Measurements from ENCODE around the gene PHACTR1.

The PHACTR1 gene

DNA sequence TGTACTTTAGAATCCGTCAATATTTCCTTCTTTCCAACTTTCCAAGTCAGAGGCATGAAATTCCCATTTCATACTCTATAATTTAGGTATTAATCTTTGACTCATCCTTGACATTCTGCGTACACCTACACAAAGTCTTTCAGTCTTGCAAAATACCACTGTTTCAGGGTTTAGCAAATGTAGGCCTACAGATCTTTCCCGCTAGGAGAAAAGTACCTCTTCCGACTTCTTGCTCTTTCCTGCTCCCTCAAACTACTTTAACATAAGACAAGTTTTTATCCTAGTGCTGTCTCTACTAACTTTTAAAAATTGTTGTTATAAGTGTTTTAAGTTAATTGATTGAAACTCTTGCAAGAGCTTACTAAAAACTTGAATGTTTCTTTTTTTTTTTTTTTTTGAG is 18.3 kb upstream of the PHACTR1 start:
- no peaks in the 10 kb centered on the region for H3K9me3 ChIP-seq
- TF ChIP-seq, protein P1, sequence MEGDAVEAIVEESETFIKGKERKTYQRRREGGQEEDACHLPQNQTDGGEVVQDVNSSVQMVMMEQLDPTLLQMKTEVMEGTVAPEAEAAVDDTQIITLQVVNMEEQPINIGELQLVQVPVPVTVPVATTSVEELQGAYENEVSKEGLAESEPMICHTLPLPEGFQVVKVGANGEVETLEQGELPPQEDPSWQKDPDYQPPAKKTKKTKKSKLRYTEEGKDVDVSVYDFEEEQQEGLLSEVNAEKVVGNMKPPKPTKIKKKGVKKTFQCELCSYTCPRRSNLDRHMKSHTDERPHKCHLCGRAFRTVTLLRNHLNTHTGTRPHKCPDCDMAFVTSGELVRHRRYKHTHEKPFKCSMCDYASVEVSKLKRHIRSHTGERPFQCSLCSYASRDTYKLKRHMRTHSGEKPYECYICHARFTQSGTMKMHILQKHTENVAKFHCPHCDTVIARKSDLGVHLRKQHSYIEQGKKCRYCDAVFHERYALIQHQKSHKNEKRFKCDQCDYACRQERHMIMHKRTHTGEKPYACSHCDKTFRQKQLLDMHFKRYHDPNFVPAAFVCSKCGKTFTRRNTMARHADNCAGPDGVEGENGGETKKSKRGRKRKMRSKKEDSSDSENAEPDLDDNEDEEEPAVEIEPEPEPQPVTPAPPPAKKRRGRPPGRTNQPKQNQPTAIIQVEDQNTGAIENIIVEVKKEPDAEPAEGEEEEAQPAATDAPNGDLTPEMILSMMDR (IDR thresholded peaks at IDR 0.05) = no peak
- no peak overlapping the region for H3K4me3 ChIP-seq (ENCODE audit: low read depth in 1 of 2, low read length in 1 of 2)
- H3K4me1 ChIP-seq (ENCODE audit: control insufficient read depth in 1 of 2, insufficient read depth in 1 of 2, low read depth in 1 of 2, low read length in 1 of 2) = no peaks in the 10 kb centered on the region
- no peaks in the 10 kb centered on the region for H3K27me3 ChIP-seq
- no peak overlapping the region for H3K27ac ChIP-seq
- H3K36me3 ChIP-seq = no peaks in the 10 kb centered on the region

- no peaks in the 10 kb centered on the region for H3K36me3 ChIP-seq
- TF ChIP-seq, protein P1 (IDR thresholded peaks at IDR 0.05) = no peak
Observed at GRCh38 chr6:12704946-12705345, 11.6 kb upstream of the PHACTR1 start.

GRCh38 chr6:12709116-12709515 is 7.5 kb upstream of the PHACTR1 start:
- H3K36me3 ChIP-seq = no peaks in the 10 kb centered on the region
- H3K4me3 ChIP-seq (ENCODE audit: low read depth in 1 of 2, low read length in 1 of 2) = no peak overlapping the region
- H3K27ac ChIP-seq = no peak overlapping the region
- no peaks in the 10 kb centered on the region for H3K4me1 ChIP-seq (ENCODE audit: control insufficient read depth in 1 of 2, insufficient read depth in 1 of 2, low read depth in 1 of 2, low read length in 1 of 2)
- peaks cover 20% of the 10 kb centered on the region for H3K27me3 ChIP-seq
- TF ChIP-seq, protein P1 (IDR thresholded peaks at IDR 0.05) = no peak
- H3K9me3 ChIP-seq = no peaks in the 10 kb centered on the region

More at GRCh38 chr6:12704946-12705345, 11.6 kb upstream of the PHACTR1 start:
- Histone ChIP-seq H3K4me3 (ENCODE audit: low read depth in 1 of 2, low read length in 1 of 2) (no peak overlapping the region), H3K4me1 (ENCODE audit: control insufficient read depth in 1 of 2, insufficient read depth in 1 of 2, low read depth in 1 of 2, low read length in 1 of 2) (no peaks in the 10 kb centered on the region), H3K27me3 (peaks cover 10% of the 10 kb centered on the region), H3K27ac (no peak overlapping the region), H3K9me3 (no peaks in the 10 kb centered on the region)

DNA sequence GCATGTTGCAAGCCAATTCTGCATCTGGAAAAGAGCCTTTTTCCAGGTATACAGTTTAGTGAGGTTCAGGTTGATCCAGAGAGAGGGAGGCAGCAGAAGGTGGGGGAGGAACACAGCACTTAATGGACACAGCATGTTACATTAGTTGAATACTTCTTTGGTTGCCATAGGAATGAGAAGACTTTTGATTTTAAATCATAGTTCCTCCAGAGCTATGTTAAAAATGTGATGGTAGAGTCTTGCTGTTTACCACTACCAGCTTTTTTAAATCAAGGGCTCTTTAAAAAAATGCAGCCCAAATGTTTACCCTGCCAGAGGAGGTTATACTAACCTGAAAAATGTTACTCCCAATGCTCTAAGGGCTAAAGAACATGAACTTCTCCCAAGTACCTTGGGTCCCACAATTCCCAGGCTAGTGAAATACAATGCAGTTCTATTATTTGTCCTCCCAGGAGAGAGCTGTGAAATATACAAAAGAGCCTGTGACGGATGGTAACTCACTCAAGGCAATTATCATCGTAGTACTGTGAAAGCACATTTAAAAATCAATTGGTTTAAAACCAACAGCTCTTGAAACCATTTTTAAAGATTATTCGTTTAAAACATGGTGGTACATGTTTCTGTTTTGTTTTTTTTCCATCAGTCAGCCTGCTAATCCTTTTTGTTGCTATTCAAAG is 6.9 kb upstream of the PHACTR1 start:
- no peaks in the 10 kb centered on the region for H3K9me3 ChIP-seq
- H3K27ac ChIP-seq = no peak overlapping the region
- no peak overlapping the region for H3K4me3 ChIP-seq (ENCODE audit: low read depth in 1 of 2, low read length in 1 of 2)
- no peaks in the 10 kb centered on the region for H3K36me3 ChIP-seq
- TF ChIP-seq, protein P1 (IDR thresholded peaks at IDR 0.05) = no peak
- peaks cover 20% of the 10 kb centered on the region for H3K27me3 ChIP-seq
- H3K4me1 ChIP-seq (ENCODE audit: control insufficient read depth in 1 of 2, insufficient read depth in 1 of 2, low read depth in 1 of 2, low read length in 1 of 2) = no peaks in the 10 kb centered on the region

DNA sequence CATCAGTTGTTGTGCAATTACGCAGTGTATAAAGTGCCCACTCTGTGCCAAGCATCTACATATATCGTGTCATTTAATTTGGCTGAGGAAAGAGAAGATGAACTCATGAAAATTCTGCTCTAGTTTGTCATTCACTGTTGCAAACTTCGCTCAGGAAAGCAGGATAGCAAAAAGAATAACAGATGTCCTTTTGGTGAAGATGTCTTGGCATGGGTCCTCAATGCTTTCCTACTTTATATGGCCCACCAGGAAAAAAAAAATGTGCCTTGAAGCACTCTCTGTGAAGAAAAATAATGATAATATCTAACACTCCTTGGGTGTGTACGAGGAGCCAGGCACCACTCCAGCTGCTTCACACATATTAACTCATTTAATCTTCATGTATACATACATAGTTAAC is 5.6 kb upstream of the PHACTR1 start:
- H3K27me3 ChIP-seq = peaks cover 20% of the 10 kb centered on the region
- H3K36me3 ChIP-seq = no peaks in the 10 kb centered on the region
- TF ChIP-seq, protein P1 (IDR thresholded peaks at IDR 0.05) = no peak
- H3K27ac ChIP-seq = no peak overlapping the region
- H3K4me1 ChIP-seq (ENCODE audit: control insufficient read depth in 1 of 2, insufficient read depth in 1 of 2, low read depth in 1 of 2, low read length in 1 of 2) = no peaks in the 10 kb centered on the region
- H3K9me3 ChIP-seq = no peaks in the 10 kb centered on the region
- no peak overlapping the region for H3K4me3 ChIP-seq (ENCODE audit: low read depth in 1 of 2, low read length in 1 of 2)
